Spleen (tissue), 11 donors: ENCODE results near the gene WSCD2. TPM values are rescaled to one million over a fixed set of nuclear protein-coding genes. Genes with fewer than 3 reads are reported as not detected.

ENCODE experiments used
- DNase-seq: peaks from one replicate; pipeline ENCODE4 v3.0.0-alpha.2; 2020
- H3K27ac ChIP-seq, 8 donors: fragments of 200-600 bp; sonication (generic) in 7 of 8; 1 replicate in 4 of 8; 2 replicates in 4 of 8; pipeline versions ENCODE4 v1.5.0 to v1.8.0; 2016 to 2021; ENCODE audit warnings: inconsistent platforms in 4 of 8, mild to moderate bottlenecking in 4 of 8, moderate library complexity in 1 of 8
- H3K27me3 ChIP-seq, 7 donors: fragments of 200-600 bp; sonication (generic) in 6 of 7; replicated peaks in 1 of 7; 1 replicate in 4 of 7; 2 replicates in 3 of 7; pipeline versions ENCODE4 v1.5.0 to v1.8.0; 2016 to 2021; ENCODE audit warnings: inconsistent platforms in 3 of 7, mild to moderate bottlenecking in 1 of 7
- H3K36me3 ChIP-seq, 6 donors: fragments of 200-600 bp; sonication (generic) in 5 of 6; 1 replicate in 4 of 6; 2 replicates in 2 of 6; pipeline versions ENCODE4 v1.5.0 to v1.8.0; 2016 to 2021; ENCODE audit warnings: inconsistent platforms in 2 of 6
- H3K4me1 ChIP-seq, 6 donors: fragments of 200-600 bp; sonication (generic) in 5 of 6; 1 replicate in 3 of 6; 2 replicates in 3 of 6; pipeline versions ENCODE4 v1.5.0 to v1.8.0; 2016 to 2021; ENCODE audit warnings: inconsistent platforms in 3 of 6
- H3K4me3 ChIP-seq, 8 donors: fragments of 200-600 bp; sonication (generic) in 7 of 8; 1 replicate in 4 of 8; 2 replicates in 4 of 8; pipeline versions ENCODE4 v1.5.0 to v1.8.0; 2016 to 2021; ENCODE audit warnings: inconsistent platforms in 4 of 8, mild to moderate bottlenecking in 4 of 8, moderate library complexity in 2 of 8
- H3K9me3 ChIP-seq, 8 donors: fragments of 200-600 bp; sonication (generic) in 7 of 8; 1 replicate in 4 of 8; 2 replicates in 4 of 8; pipeline versions ENCODE4 v1.5.0 to v1.8.0; 2016 to 2021; ENCODE audit warnings: inconsistent platforms in 4 of 8
- POLR2A ChIP-seq, 3 donors: fragments of 450-650 bp; IDR thresholded peaks; one replicate each; pipeline ENCODE4 v1.5.1; 2017; ENCODE audit warnings: antibody characterized with exemption in 3 of 3, mild to moderate bottlenecking in 1 of 3
- POLR2AphosphoS5 ChIP-seq, 3 donors: sonication (generic); formaldehyde crosslinking; IDR thresholded peaks; one replicate each; pipeline ENCODE4 v1.5.1; 2017; ENCODE audit warnings: antibody characterized with exemption in 3 of 3
- WGBS, 5 donors: extraction: QIAGEN DNeasy Blood & Tissue Kit in 3 of 5; methylation state at CpG; one replicate each; pipeline versions ENCODE4 v1.1.5 to v1.1.7; 2013 to 2018; 5-methylcytosine and 5-hydroxymethylcytosine counted together
- intact Hi-C: fragments of 100-400 bp; cut with DNase I; formaldehyde crosslinking; loops from one replicate; pipeline ENCODE4 v1.15.0; 2023; ENCODE audit warnings: low total_unique reads
- polyA plus RNA-seq, 3 donors: library from polyadenylated mRNA; stranded (reverse); fragments of 200-250 nt; gene quantifications; one replicate each; pipeline ENCODE4 v1.2.1, GENCODE V29; 2013
- total RNA-seq, 7 donors: library from RNA; depleted of rRNA in 3 of 7; stranded (reverse); fragments of >200 nt in 3 of 7; fragmentation: NEBNext Ultra II Directional in 4 of 7; extraction: Animal tissue kit (Norgen Biotek cat#: 25700) in 4 of 7; gene quantifications; one replicate each; pipeline versions ENCODE4 v1.1.0 to v1.2.1, GENCODE V29; 2016 to 2021
- TF ChIP-seq, protein P1 (sequence below), 11 experiments: fragments of 200-600 bp in 7 of 11; fragments of 450-650 bp in 4 of 11; sonication (generic) in 4 of 11; IDR thresholded peaks in 8 of 11; conservative IDR thresholded peaks in 3 of 11; 1 replicate in 7 of 11; 2 replicates in 4 of 11; pipeline versions ENCODE4 v1.4.0 to v1.8.0; 2016 to 2021; ENCODE audit warnings: antibody characterized with exemption in 11 of 11, inconsistent platforms in 4 of 11, mild to moderate bottlenecking in 1 of 11
- donor health status: healthy with polysubstance abuse.
- donor health status: DM: no; HTN: no; CAD: no; lungs with moderate emphysema.
- donor health status: DM: no; HTN: no; CAD: no.
- donor health status: Bipolar disorder and iron deficiency.
- donor health status: healthy.
- donor health status: DM: no; HTN: no; CAD: no.
- donor health status: DM: yes; HTN: yes; CAD: no.

The WSCD2 gene
- total and polyA plus RNA-seq, 10 donors = 0.09 to 0.60 (median 0.23) TPM; not detected in 1

- peaks cover 0 to 93% (median 36%) of the 10 kb centered on the region in 7 donors for H3K27me3 ChIP-seq
- H3K36me3 ChIP-seq = no peaks in the 10 kb centered on the region
- no peaks in the 10 kb centered on the region for H3K9me3 ChIP-seq
- no peak for DNase-seq
- intact Hi-C loops = no loop called here
- H3K27ac ChIP-seq = no peak overlapping the region
- TF ChIP-seq POLR2A (IDR thresholded peaks at IDR 0.05) (no peak), POLR2AphosphoS5 (IDR thresholded peaks at IDR 0.05) (no peak)
- TF ChIP-seq, protein P1, sequence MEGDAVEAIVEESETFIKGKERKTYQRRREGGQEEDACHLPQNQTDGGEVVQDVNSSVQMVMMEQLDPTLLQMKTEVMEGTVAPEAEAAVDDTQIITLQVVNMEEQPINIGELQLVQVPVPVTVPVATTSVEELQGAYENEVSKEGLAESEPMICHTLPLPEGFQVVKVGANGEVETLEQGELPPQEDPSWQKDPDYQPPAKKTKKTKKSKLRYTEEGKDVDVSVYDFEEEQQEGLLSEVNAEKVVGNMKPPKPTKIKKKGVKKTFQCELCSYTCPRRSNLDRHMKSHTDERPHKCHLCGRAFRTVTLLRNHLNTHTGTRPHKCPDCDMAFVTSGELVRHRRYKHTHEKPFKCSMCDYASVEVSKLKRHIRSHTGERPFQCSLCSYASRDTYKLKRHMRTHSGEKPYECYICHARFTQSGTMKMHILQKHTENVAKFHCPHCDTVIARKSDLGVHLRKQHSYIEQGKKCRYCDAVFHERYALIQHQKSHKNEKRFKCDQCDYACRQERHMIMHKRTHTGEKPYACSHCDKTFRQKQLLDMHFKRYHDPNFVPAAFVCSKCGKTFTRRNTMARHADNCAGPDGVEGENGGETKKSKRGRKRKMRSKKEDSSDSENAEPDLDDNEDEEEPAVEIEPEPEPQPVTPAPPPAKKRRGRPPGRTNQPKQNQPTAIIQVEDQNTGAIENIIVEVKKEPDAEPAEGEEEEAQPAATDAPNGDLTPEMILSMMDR (IDR thresholded peaks at IDR 0.05 in 8 of 11, conservative IDR thresholded peaks at IDR 0.05 in 3 of 11) = no peak
- no peak overlapping the region for H3K4me3 ChIP-seq
- H3K4me1 ChIP-seq = peaks cover 4 to 16% (median 14%) of the 10 kb centered on the region in 6 donors
- 83 to 93% (median 89%) methylated on average over 2 to 3 of the region's 3 CpGs for WGBS, 5 donors
These were observed 1.9 kb downstream of the WSCD2 start for GRCh38 chr12:108131035-108131434.

DNA sequence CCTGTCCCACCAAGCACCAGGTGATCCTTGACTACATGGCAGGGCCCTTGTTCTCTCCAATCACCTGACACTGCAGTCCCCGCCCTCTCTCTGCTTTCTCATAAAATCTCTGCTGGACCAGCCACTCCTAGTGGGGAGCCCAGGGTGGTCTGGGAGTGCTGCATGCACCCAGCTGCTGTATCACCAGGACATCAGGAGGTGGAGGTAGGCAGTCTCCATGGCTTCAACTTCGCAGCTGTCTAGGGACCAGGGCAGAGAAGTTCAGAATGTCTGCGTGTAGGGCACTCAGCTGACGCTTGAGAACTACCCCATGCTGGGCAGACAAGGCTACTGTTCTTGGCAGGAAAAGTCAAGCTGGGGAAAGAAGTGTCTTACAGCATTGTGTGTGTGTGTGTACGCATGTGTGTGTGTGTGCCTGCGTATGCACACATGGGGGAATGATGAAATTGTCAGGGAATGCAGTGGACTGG is 2.6 kb downstream of the WSCD2 start:
- H3K4me3 ChIP-seq = no peak overlapping the region
- peaks cover 4 to 16% (median 14%) of the 10 kb centered on the region in 6 donors for H3K4me1 ChIP-seq
- 55 to 72% (median 64%) methylated on average over 5 to 6 of the region's 6 CpGs for WGBS, 5 donors
- intact Hi-C loops = no loop called here
- H3K27me3 ChIP-seq = peaks cover 0 to 92% (median 36%) of the 10 kb centered on the region in 7 donors
- H3K27ac ChIP-seq = no peak overlapping the region
- no peaks in the 10 kb centered on the region for H3K9me3 ChIP-seq
- TF ChIP-seq, protein P1 (IDR thresholded peaks at IDR 0.05 in 8 of 11, conservative IDR thresholded peaks at IDR 0.05 in 3 of 11) = no peak
- no peak for DNase-seq
- no peaks in the 10 kb centered on the region for H3K36me3 ChIP-seq

DNA sequence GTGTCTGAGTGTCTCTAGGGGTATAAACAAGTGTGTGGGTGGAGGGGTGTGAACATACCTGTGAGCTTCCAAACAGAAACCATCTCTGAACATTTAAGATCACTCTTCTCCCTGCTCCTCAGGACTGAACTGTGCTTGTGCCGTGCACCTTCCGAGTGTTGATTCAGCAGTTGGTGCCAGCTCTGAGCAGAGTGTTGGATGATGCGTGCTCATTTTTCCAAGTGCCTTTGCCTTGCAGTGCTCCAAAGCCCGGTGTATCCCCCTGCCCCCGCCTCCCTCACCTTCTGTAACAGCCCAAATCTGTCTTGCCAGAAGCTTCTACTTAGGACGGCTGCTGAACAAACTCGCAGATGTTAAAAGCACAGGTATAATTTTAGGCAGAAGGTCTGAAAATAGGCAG is 4.4 kb downstream of the WSCD2 start:
- H3K36me3 ChIP-seq = no peaks in the 10 kb centered on the region
- DNase-seq = no peak
- H3K9me3 ChIP-seq = no peaks in the 10 kb centered on the region
- TF ChIP-seq, protein P1 (IDR thresholded peaks at IDR 0.05 in 8 of 11, conservative IDR thresholded peaks at IDR 0.05 in 3 of 11) = no peak
- TF ChIP-seq POLR2AphosphoS5 (IDR thresholded peaks at IDR 0.05) = no peak
- no peak for TF ChIP-seq POLR2A (IDR thresholded peaks at IDR 0.05)
- WGBS, 5 donors = 58 to 72% (median 65%) methylated on average over 7 of the region's 7 CpGs
- intact Hi-C loops = no loop called here
- no peak overlapping the region for H3K4me3 ChIP-seq
- peaks cover 0 to 83% (median 23%) of the 10 kb centered on the region in 7 donors for H3K27me3 ChIP-seq
- peaks cover 4 to 16% (median 14%) of the 10 kb centered on the region in 6 donors for H3K4me1 ChIP-seq
- no peak overlapping the region for H3K27ac ChIP-seq

DNA sequence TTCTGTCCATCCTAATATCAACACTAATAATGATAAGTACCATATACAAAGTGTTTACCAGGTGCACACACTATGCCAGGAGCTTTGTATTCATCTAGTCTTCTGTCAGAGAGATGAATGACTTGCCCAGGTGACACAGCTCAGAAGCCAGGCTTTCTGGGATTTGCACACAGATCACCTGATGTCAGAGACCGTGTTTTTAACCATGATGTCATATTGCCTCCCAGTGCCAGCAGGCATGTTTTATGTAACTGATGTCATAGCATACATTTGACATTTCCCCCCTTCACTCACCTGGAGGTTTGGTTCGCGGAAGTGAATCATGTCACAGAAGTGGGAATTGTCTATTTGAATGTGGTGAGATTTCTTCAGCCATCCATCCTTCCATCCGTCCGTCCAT is 5.7 kb downstream of the WSCD2 start:
- Histone ChIP-seq H3K27ac (no peak overlapping the region), H3K9me3 (no peaks in the 10 kb centered on the region), H3K4me1 (peaks cover 0 to 4% (median 4%) of the 10 kb centered on the region in 6 donors), H3K27me3 (peaks cover 0 to 74% (median 10%) of the 10 kb centered on the region in 7 donors), H3K36me3 (no peaks in the 10 kb centered on the region), H3K4me3 (no peak overlapping the region)
- intact Hi-C loops = no loop called here
- no peak for TF ChIP-seq POLR2AphosphoS5 (IDR thresholded peaks at IDR 0.05)
- TF ChIP-seq, protein P1 (IDR thresholded peaks at IDR 0.05 in 8 of 11, conservative IDR thresholded peaks at IDR 0.05 in 3 of 11) = no peak
- TF ChIP-seq POLR2A (IDR thresholded peaks at IDR 0.05) = no peak
- WGBS, 5 donors = 87 to 93% (median 92%) methylated on average over 5 of the region's 5 CpGs
- DNase-seq = no peak
